HepG2 (cell line): ENCODE results near the gene LUZP1. TPM values are rescaled to one million over a fixed set of nuclear protein-coding genes. Genes with fewer than 3 reads are reported as not detected.
A peak's percentile ranks its signal among the peaks of the same experiment; 100 is the strongest.

Experiments used
- AFF4 ChIP-seq: sonication (generic); formaldehyde crosslinking; IDR thresholded peaks from 2 replicates; pipeline ENCODE4 v1.4.0; 2020; ENCODE audit warnings: missing genetic modification reagents
- BCL6 ChIP-seq: IDR thresholded peaks from 2 replicates; pipeline ENCODE4 v1.6.1; 2016; ENCODE audit warnings: missing genetic modification reagents, missing compliant biosample characterization
- CCAR2 ChIP-seq: fragments of 200-400 bp; formaldehyde crosslinking; optimal IDR thresholded peaks from 2 replicates; pipeline ENCODE3; 2018; ENCODE audit warnings: low read depth, mild to moderate bottlenecking, low read length, moderate library complexity
- KDM4B ChIP-seq: sonication (generic); formaldehyde crosslinking; IDR thresholded peaks from 2 replicates; pipeline ENCODE4 v1.4.0; 2020; ENCODE audit warnings: missing genetic modification reagents
- MED1 ChIP-seq: sonication (generic); formaldehyde crosslinking; IDR thresholded peaks from 2 replicates; pipeline ENCODE4 v1.4.0; 2020; ENCODE audit warnings: missing genetic modification reagents
- NCOA5 ChIP-seq: sonication (generic); formaldehyde crosslinking; IDR thresholded peaks from 2 replicates; pipeline ENCODE4 v1.4.0; 2020; ENCODE audit warnings: missing genetic modification reagents
- PHF21A ChIP-seq: sonication (generic); formaldehyde crosslinking; IDR thresholded peaks from 2 replicates; pipeline ENCODE4 v1.5.0; 2020; ENCODE audit warnings: mild to moderate bottlenecking, missing genetic modification reagents
- SRSF1 ChIP-seq: fragments of 200-400 bp; formaldehyde crosslinking; optimal IDR thresholded peaks from 2 replicates; pipeline ENCODE3; 2017; ENCODE audit warnings: mild to moderate bottlenecking, low read depth, low read length, moderate library complexity
- THAP9 ChIP-seq: sonication (generic); formaldehyde crosslinking; IDR thresholded peaks from 2 replicates; pipeline ENCODE4; 2020; ENCODE audit warnings: missing genetic modification reagents, mild to moderate bottlenecking, borderline replicate concordance
- USF2 ChIP-seq, 2 experiments: sonication (generic) in 1 of 2; formaldehyde crosslinking in 1 of 2; IDR thresholded peaks; 2 replicates each; pipeline versions ENCODE4 v1.5.1 to v1.6.1; 2011 to 2020; ENCODE audit warnings: borderline replicate concordance in 1 of 2, low read depth in 1 of 2, low read length in 1 of 2, mild to moderate bottlenecking in 1 of 2, missing genetic modification reagents in 1 of 2, moderate library complexity in 1 of 2
- ZNF329 ChIP-seq: sonication (generic); formaldehyde crosslinking; IDR thresholded peaks from 2 replicates; pipeline ENCODE4 v1.9.0; 2021; ENCODE audit warnings: low read depth, mild to moderate bottlenecking, missing genetic modification reagents
- polyA plus RNA-seq, 8 experiments: library from polyadenylated mRNA; depleted of rRNA in 3 of 8; stranded (reverse) in 7 of 8; unstranded in 1 of 8; fragments of >200 nt; fragmentation: Illumina TruSeq in 4 of 8; extraction: Trizol in 4 of 8; gene quantifications; 2 replicates each; pipeline versions ENCODE4 v1.2.1 to v1.2.3, GENCODE V29; 2011 to 2016; ENCODE audit warnings: low read depth in 4 of 8, missing spikeins in 1 of 8, mixed read lengths in 1 of 8; ENCODE audit not compliant: insufficient read depth in 1 of 8
- total RNA-seq, 5 experiments: library from RNA; depleted of rRNA; stranded (reverse); fragments of >200 nt; fragmentation: Illumina TruSeq; extraction: Trizol; gene quantifications; 2 replicates each; pipeline ENCODE4 v1.2.3, GENCODE V29; 2016; ENCODE audit warnings: low read depth in 1 of 5
- TF ChIP-seq, protein P1 (sequence below): sonication (generic); formaldehyde crosslinking; IDR thresholded peaks from 2 replicates; pipeline ENCODE4 v1.5.1; 2020; ENCODE audit warnings: mild to moderate bottlenecking, missing genetic modification reagents, borderline replicate concordance
- TF ChIP-seq, protein P2 (sequence below): fragments of 450-650 bp; IDR thresholded peaks from 2 replicates; pipeline ENCODE4 v1.6.1; 2016

The LUZP1 gene
- total and polyA plus RNA-seq, 2 of the 13 experiments (the other 11 are each of a cell fraction or from before 2014, with no cell fraction given), result 6.9 to 12.7 TPM

DNA sequence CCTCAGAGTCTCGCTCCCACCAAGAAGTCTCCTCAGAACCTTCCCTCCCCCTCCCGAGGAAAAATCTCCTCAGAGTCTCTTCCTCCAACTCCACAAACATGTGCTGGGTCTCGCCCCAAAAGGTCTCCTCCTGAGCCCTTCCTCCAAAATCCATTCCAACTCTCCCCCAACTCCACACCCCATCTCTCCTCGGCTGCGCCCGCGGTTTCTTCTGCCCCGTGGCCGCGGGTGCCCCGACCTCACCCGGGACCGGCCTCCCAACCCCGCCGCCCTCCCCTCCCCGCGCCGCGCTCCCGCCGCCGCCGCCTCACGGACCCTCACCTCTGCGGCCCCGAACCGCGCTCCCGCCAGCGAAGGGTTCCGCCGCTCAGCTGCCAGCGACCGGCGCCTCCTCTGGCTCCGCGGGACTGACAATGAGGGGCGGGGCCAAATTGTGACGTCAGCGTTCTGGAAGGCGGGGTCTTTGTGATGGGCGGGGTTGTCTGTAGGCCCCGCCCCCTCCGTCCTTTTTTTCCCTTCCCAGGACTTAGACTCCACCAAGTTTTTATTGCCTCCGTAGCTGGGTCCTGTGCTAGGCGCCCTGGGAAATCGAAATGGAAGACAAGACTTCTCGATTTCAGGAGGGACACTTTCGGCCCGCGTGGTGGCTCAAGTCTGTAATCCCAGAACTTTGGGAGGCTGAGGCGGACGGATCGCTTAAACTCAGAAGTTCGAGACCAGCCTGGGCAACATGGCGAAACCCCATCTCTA lies at the start of gene LUZP1 (continued):
- TF ChIP-seq, protein P1, sequence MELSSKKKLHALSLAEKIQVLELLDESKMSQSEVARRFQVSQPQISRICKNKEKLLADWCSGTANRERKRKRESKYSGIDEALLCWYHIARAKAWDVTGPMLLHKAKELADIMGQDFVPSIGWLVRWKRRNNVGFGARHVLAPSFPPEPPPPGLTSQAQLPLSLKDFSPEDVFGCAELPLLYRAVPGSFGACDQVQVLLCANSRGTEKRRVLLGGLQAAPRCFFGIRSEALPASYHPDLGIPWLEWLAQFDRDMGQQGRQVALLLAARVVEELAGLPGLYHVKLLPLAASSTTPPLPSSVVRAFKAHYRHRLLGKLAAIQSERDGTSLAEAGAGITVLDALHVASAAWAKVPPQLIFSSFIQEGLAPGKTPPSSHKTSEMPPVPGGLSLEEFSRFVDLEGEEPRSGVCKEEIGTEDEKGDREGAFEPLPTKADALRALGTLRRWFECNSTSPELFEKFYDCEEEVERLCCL (CRISPR knock-in tag), result no peak
- TF ChIP-seq KDM4B (CRISPR knock-in tag), result no peak
- no peak for TF ChIP-seq CCAR2
- no peak for TF ChIP-seq PHF21A (CRISPR knock-in tag)
- no peak for TF ChIP-seq NCOA5 (CRISPR knock-in tag)
- no peak for TF ChIP-seq AFF4 (CRISPR knock-in tag)
- no peak for TF ChIP-seq THAP9 (CRISPR knock-in tag)
- TF ChIP-seq ZNF329, result no peak
- TF ChIP-seq, protein P2, sequence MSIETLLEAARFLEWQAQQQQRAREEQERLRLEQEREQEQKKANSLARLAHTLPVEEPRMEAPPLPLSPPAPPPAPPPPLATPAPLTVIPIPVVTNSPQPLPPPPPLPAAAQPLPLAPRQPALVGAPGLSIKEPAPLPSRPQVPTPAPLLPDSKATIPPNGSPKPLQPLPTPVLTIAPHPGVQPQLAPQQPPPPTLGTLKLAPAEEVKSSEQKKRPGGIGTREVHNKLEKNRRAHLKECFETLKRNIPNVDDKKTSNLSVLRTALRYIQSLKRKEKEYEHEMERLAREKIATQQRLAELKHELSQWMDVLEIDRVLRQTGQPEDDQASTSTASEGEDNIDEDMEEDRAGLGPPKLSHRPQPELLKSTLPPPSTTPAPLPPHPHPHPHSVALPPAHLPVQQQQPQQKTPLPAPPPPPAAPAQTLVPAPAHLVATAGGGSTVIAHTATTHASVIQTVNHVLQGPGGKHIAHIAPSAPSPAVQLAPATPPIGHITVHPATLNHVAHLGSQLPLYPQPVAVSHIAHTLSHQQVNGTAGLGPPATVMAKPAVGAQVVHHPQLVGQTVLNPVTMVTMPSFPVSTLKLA, result no peak
- peak; percentile 51 for TF ChIP-seq MED1
- TF ChIP-seq USF2 (IDR thresholded peaks at IDR 0.05; ENCODE audit: low read depth, low read length), result no peak
- no peak for TF ChIP-seq USF2 (CRISPR knock-in tag; IDR thresholded peaks at IDR 0.05; ENCODE audit: borderline replicate concordance)
- TF ChIP-seq BCL6 (CRISPR knock-in tag), result 0 out of 2 replicates have a peak, but pooled peaks have one; percentile 14
- TF ChIP-seq SRSF1, result peak; percentile 50
